ENCODE results near the gene CRMP1.

DNA sequence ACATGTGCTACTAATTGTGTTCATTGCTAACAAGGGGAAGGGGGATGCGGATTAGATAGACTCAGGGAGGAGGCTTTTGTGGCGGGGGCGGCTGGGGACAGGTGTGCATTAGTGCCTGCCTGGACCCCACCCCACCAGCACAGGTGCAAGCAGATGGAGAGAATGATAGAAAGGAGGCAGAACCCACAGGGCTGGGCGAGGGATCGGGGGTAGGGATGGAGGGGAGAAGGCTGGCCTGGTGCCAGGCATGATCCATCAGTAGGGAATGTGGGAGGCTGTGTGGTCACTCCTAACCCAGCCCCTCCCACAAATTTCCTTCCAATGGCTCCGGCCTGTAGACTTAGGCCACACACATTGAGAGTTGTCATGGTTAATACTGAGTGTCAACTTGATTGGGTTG, 30.5 kb upstream of the CRMP1 start:
- TF ChIP-seq, protein P1, sequence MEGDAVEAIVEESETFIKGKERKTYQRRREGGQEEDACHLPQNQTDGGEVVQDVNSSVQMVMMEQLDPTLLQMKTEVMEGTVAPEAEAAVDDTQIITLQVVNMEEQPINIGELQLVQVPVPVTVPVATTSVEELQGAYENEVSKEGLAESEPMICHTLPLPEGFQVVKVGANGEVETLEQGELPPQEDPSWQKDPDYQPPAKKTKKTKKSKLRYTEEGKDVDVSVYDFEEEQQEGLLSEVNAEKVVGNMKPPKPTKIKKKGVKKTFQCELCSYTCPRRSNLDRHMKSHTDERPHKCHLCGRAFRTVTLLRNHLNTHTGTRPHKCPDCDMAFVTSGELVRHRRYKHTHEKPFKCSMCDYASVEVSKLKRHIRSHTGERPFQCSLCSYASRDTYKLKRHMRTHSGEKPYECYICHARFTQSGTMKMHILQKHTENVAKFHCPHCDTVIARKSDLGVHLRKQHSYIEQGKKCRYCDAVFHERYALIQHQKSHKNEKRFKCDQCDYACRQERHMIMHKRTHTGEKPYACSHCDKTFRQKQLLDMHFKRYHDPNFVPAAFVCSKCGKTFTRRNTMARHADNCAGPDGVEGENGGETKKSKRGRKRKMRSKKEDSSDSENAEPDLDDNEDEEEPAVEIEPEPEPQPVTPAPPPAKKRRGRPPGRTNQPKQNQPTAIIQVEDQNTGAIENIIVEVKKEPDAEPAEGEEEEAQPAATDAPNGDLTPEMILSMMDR (IDR thresholded peaks at IDR 0.05; ENCODE audit: insufficient read depth, low read depth, low read length) = no peak
- TF ChIP-seq EZH2 (IDR thresholded peaks at IDR 0.05; ENCODE audit: insufficient read depth, low read length) = no peak
